ENCODE measurements around the gene CTNND2.
A peak's percentile ranks its signal among the peaks of the same experiment; 100 is the strongest.
"Not testable (repeated sequence)": the region's sequence is repeated elsewhere in the genome, so short reads cannot be mapped to it uniquely, and the experiment has no call there.

CTNND2 gene

DNA sequence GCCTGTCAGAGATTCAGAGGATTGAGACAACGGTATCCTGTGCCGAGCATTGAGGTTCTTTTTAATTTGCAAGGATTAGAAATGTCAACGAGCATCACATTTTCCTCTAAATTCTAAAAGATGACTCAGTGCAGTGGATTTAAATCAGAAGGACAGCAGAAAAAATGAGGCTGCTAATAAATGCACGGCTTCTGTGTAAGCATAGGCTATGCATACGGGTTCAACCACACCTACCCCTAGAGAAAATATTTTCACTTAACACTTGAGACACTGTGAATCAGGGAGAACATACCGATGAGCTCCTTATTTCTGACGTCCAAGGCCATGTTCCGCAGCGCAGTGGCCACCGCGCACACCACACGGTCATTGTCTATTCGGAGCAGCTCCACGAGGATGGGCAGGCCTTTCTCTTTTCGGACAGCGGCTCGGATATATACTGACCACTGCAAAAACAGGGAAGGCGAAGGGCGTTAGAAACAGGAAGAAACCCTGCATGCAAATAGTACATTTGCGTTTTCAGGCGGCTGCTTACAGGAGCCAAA lies 821.8 kb downstream of the CTNND2 start:
- no peak for DNase-seq (ENCODE audit: low spot score)

DNA sequence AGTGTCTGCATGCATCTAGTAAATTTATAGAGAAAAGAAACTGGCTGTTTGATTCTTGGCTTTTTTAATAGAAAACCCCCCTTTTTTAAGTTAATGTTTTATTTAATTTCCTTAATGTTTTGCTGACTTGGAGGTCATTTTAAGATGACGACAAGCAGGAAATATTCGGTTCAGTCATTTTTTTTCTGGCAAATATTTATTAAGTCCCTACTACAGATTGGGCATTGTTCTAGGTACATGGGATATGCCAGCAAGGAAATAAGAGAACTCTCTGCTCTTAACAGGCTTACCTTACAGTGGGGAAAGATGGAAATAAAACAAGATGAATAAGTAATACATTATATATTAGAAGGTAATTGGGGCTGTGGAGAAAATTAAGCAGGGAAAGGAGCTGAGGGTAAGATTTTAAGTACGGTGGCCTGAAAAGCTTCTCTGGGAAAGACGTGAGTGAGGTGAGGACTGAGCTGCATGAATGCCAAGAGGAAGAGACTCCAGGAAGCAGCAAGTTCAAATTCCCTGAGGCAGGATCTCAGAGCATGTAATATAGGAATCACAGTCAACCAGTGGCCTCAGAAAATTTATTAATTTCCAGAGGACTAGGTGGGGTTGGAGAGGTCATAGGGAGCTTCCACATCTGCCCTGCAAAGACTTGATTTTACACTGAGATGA lies 827.2 kb downstream of the CTNND2 start:
- no peak for DNase-seq (ENCODE audit: low spot score)

DNA sequence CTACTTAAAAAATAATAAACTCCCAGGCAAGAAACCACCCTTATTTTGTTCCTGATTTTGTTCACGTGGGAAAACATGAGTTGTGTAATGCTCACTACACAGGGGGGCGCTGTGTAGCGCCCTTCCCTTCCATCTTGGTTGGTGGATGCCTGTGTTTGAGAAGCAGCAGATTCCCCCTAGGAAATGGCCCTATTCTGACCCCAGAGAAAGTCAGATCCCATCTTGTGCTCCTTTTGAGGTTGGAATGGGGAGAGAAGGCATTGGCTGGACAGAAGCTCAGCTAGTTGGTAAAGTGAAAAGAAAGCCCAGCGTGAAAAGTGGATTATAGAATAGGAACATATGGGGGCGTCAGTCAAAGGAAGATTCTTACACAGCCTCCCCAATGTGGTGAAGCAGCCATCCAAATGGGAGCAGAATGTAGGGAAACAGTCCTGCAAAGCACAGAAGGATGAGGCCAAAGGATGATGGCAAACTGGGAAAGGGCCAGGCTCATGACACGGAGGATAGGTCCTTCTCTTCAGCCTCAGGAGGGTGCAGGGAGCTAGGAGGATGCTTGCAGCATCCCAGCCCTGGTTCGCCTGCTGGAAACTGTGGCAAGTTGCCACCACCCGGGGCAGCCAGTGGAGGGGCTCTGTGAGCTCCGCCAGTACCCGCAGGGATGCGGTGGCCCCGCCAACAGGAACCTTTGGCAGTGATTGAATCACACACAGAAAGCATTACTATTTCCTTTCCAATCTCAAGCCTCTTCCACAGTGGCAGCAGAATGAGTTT lies 829.0 kb downstream of the CTNND2 start:
- peak; percentile 46 for DNase-seq (ENCODE audit: low spot score)

DNA sequence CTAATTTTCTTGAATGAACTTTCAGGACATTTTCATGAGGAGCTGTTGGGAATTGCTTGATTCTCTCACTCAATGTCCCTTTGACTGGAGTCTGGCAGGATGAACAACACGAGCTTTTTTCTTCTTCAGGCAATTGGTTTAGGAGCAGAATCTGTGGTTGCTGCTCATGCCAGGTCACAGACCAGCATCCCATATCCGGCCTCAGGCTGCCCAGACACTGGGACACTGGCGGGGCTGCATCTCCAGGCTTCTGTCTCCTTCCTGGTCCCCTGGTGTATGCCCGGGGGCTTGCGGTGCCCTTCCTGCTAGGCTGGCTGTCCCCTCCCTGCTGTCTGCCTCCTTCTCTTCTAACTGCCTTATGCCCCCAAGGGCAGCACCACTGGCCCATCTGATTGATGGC lies 831.7 kb downstream of the CTNND2 start:
- no peak for DNase-seq (ENCODE audit: low spot score)

DNA sequence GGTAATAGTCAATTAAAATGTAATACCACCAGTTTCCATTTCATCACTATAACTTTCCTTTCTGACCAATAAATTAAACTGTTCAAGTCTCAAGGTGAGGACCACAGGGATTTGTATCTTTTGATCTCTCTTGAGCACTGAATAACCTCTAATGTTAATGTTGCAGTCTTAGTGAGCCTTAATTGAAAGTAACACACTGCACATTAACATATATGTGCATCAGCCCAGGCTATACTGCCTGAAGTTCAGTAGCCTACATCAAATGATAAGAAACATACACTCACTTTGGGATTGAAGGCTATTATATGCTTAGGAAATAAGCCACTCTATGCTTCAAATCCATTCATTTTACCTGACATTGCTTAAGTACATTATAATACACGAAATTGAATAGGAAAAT lies 832.2 kb downstream of the CTNND2 start:
- DNase-seq (ENCODE audit: low spot score): no peak

DNA sequence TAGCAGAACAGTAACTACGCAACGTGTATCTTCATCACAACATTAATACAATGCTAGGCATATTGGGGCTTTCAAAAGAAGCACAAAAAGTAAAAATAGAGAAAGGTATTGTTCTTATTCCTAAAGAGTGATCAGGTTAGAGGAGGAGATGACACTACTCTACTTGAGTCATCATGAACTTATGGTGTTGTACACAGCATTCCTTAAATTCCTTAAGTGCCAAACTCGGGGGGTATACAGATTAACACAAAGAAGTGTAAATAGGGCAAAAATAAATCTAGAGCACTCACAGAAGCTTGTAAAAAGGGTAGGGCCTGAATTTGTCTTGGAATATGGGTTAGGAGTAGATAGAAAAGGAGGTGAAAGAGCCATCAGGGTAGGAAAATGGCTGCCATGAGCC lies 835.2 kb downstream of the CTNND2 start:
- DNase-seq (ENCODE audit: low spot score): no peak

DNA sequence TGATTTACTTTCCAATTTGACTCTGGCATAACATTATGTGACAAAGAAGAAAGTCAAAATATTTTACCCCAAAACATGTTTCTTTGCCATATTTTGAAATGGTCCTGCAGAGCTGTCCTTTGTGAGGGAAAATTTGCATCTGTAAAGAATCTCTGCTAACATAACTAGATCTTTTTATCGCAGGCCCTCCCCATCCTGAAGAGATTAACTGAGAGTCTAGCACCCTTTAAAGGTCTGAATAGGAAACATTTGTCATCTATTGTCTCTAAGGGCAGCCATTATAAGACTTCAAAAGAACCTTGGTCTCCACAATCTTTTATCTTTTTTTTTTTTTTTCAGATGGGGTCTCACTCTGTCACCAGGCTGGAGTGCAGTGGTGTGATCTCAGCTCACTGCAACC lies 838.5 kb downstream of the CTNND2 start:
- DNase-seq (ENCODE audit: low spot score): not testable (repeated sequence)

DNA sequence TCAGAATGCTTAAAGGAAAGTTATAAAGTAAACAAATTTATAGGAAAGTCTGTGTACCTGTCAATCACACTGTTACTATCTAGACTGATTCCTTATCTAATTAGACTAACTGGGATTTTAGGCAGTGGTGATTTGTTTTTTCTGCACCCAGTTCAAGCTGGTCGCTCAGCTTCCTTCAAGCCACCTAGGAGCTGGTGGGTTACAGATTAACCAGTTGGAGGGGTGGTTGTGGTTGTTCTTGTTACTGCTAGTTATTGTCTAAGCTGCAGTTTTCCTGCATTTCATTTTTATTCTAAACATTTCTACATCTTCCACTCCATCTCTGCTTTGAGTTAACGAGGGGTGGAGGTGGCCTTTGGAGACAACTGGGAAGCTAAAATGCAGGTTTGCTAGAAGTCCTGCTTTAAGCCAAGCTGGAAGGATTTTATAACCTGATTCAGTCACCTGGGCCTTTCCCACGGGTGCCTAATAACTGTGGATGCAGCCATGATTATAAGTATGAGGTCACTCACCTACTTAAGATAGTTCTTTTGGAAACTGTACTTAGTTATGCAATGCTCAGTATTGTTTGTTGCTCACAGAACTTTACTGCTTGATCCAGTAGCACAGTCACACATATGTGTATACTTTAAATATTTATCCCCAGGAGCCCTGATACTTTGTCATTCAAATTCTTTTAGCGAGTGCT lies 839.3 kb downstream of the CTNND2 start:
- no peak for DNase-seq (ENCODE audit: low spot score)

DNA sequence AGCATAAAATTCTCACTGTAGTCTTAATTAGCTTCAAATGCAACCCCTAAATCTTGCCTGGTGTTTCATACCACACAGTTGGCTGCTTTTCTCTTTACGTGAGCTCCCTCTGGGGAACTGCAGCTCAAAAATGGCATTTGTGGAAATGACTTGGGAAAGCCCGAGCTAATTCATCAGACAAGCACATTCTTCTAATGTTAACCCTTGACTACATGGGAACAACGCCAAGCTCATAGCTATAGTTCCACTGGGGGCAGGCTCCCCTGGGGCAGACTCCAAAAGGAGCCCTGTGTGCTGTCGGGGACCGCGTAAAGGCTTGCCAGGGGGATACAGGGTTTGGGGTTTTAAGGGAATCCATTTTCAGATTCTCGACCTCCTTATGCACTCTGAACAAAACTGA lies 841.8 kb downstream of the CTNND2 start:
- DNase-seq (ENCODE audit: low spot score): peak; percentile 32

DNA sequence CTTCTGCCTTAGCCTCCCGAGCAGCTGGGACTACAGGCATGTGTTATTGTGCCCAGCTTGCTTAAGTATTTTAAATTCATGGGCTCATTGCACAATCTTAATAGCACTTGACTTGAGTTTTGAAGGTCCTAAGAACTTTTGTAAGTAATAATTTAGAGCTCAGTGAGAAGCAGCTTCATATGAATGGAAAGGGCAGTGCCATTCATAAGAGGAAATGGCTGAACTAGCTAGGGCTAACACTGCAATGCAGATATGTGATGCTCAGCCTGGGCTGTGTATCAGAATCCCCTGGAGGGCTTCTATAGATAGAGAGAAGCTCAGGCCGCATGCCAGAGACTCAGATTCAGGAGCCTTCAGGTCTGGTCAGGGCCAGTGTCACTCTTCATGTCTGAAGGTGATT lies 847.7 kb downstream of the CTNND2 start:
- DNase-seq (ENCODE audit: low spot score): no peak

DNA sequence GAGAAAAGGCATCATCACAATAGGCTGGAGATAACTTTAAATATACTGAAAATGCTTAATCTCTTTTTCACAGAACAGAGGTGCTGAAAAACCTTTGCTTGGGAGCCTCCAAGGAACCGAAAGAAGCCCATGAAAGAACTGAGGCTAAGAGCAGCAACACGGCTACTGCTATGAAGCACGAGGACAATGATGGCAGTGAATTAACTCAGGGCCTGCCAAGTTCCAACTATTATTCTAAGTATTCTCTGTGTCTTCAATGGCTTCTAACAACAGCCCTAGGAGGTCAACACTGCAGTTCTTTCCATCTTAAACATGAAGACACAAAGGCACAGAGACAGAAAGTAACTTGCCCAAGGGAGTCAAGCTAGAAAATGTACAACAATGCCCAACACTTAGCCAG lies 850.2 kb downstream of the CTNND2 start:
- DNase-seq (ENCODE audit: low spot score): no peak

DNA sequence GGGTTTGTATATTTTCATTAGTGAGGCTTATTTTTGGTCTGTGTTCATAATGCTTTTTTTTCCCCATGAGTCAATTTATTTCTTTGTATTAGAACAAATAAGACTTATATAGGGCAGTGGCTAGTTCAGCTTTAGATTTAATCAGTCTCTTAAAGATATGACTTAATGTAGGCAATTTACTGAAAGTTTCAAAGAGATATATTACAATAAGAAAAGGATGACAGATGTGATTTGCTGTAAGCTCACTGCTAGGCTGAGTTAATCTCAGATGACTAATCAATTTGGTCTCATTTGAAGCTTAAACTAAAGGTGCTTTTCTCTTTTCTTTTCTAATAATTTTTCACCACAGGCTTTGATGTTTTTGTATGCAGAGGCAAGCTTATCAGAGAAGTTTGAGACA lies 851.4 kb downstream of the CTNND2 start:
- no peak for DNase-seq (ENCODE audit: low spot score)

DNA sequence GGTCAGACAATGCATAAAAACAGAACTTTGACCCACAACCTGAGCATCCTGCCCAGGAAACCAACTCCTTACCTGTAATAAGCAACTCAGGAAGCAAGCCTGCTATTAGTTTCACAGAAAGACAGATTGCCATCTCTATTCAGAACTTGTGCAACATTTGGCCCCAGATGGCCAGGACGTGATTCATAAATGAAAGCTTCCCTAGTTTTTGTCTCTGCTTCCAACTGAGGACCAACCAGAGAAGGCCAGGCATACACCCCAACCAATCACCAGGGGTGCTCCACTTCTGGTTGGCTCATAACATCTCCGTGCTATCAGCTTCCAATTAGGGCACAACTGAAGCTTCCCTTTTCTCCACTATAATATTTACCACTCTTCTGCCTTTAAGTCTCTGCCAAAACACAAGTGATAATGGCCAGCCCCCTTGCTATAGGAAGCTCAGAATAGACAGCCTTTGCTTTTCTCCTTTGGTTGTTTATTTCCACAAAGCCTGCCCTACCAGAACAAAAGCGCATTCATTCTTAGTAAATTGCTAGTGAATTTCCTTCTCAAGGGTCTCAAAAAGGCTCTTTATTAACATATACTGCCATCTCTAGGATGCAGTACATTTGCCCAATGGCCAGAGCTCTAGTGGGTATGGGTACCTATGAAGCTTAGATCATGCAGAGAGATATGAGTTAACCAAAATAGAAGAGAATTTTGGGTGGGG lies 853.5 kb downstream of the CTNND2 start:
- no peak for DNase-seq (ENCODE audit: low spot score)

DNA sequence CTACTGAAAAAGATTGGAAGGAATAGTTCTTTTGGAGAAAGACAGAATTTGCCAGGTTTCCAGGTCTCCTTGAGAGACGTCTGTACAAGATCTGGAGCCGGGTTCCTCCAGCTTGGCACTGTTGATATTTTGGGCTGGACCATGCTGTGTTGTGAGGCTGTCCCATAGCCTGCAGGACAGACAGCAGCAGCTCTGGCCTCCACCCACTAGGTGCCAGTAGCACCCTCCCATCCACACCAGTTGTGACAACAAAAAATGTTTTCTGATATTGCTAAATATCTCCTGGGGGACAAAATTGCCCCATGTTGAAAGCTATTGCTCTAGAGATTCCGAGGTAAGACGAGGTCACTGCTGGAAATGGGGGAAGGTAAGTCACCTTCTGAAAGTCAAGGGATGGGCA lies 855.5 kb downstream of the CTNND2 start:
- DNase-seq (ENCODE audit: low spot score): no peak

DNA sequence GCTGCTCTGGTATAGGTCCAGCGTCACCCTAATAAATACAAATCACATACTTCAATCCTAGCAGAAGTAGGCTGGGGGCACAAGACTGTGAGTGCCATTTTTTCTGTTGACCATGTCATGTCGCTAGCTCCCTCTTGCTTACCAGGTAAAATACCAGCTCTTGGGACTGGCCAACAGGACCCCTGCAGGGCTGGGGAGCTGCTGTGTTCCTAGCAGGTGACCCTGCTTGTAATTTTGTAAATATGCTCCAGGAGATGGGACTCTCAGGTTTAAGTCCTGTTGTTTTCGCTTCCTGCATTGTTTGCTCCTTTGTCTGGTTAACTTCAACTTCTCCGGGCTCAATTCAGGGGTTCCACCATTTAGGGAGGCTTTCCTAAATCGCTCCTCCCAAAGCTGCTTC lies 856.6 kb downstream of the CTNND2 start:
- DNase-seq (ENCODE audit: low spot score): no peak

DNA sequence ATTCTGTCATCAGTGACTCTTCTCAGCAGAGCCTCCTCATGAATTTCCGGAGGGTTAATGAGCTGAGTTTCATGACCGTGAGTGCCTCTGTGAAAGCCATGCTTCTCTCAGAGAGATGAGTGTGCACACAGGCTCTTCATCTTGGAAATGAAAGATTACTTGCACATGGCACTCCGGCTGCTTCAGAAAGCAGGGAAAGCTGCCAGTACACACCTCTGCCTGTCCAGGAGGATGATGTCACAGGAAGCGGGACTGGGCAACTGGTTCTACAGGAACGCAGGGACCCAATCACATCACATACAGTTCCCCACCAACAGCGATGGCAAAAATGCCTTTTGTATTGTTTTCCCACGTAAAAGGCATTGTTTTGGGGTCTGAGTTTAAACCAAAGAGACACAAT lies 857.2 kb downstream of the CTNND2 start:
- DNase-seq (ENCODE audit: low spot score): no peak

DNA sequence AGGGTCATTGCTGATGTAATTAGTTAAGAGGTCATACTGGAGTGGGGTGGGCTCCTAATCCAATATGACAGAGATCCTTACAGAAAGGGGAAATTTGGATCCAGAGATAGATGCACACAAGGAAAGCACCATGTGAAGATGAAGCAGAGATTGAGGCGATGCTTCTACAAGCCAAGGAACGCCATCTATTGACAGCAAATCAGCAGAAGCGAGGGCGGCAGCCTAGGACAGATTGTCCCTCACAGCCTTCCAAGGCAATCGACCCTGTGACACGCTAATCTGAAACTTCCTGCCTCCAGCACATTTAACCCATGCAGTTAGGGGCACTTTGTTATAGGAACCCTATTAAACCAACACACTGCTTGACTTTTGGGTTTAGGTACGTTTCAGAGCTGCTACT lies 858.1 kb downstream of the CTNND2 start:
- peak; percentile 24 for DNase-seq (ENCODE audit: low spot score)

DNA sequence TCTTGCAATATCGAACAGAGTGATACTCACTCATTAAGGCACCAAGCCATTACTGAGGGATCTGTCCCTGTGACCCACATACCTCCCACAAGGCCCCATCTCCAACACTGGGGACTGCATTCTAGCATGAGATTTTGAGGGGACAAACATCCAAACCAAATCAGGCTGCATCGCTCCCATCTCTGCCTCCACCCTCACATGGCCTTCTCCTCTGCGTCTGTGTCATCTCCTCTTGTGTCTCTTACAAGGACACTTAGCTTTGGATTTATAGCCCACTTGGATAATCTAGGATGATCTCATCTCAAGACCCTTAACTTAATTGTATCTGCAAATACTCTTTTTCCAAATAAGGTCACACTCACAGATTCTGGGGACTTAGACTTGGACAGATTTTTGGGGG lies 858.8 kb downstream of the CTNND2 start:
- DNase-seq (ENCODE audit: low spot score): no peak

DNA sequence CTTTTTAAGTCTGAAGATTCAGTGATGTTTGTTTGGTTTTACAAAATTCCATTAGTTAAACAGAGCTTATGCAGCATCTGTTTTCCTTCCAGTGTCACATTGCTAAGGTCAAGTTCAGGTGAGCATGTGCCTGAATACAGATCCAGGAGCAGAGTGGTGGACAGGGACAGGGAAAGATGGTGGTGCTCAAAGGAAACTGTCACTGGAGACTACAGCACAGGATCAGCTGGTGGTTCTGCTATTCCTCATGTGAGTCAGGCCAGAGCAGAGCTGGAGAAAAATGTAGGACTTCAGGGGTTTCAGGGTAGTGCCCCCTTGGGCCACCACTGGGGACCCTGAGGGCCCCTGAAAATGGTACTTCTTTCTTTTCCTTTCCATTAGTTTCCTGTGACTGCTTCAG lies 859.7 kb downstream of the CTNND2 start:
- DNase-seq (ENCODE audit: low spot score): no peak

DNA sequence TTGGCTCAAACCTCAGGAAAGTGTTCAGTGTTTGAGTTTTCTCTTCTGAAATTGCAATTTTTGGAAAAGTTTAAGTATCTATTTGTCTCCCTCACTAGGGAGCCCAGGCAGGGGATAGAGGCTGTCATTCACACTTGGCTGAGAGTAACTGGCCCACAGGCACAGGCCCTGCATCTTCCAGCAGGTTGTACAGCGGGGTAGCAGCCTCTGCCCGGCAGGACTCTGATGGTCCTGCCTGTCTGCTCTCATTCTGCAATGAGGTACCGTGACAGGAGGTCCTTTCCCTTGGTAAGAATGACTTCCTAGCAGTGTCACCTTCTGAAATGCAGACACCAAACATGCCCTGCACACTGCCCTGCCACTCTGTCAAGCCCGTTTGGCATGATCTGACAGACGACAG lies 860.4 kb downstream of the CTNND2 start:
- DNase-seq (ENCODE audit: low spot score): no peak

DNA sequence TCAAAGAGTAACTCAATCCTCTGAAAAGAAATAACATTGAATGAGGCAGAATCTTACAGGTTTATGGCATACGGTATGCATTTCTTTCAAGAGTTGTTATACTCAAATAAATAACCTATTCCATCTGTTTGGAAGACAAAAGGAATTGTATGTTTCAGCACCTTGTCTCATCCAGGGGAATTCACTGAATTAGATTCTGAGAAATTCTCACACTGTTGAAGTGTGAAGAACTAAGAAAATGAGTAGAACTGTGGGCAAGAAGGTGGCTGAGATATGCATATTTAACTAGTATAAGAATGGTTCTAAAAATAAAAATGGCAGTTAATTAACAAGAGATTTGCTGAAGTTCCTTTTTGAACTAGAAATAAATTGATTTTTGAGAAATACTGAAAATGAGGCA lies 863.9 kb downstream of the CTNND2 start:
- DNase-seq (ENCODE audit: low spot score): no peak

DNA sequence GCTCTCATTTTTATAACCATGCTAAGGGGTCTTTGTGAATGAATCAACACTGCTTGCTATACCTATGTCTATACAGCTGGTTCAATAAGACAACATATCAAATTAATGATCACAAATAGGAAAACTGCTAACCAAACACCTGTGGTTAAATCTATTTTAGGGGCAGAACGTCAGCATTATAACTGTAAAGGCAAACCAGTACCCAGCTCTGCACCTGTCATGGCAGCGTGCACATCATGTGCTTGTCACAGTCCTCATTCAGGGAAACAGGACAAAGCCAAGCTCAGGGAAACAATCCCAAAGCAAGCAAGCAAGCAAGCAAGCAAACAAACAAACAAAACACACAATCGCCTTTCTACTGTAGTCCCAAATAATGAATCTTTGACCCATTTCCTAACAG lies 865.5 kb downstream of the CTNND2 start:
- no peak for DNase-seq (ENCODE audit: low spot score)

All from iPS-NIHi11 (cell line).